ENCODE results near the gene TMIGD2.
"Not testable (repeated sequence)": the region's sequence is repeated elsewhere in the genome, so short reads cannot be mapped to it uniquely, and the experiment has no call there.

TMIGD2 gene

GRCh38 chr19:4297901-4298809, 4.0 kb downstream of the TMIGD2 start:
- H3K4me1 ChIP-seq (ENCODE audit: control insufficient read depth, insufficient read depth, low read length, poor library complexity, severe bottlenecking), result no peaks in the 10 kb centered on the region
- H3K27ac ChIP-seq (ENCODE audit: insufficient read depth, low read length, poor library complexity, severe bottlenecking), result no peak overlapping the region
- H3K36me3 ChIP-seq (ENCODE audit: control insufficient read depth, insufficient read depth, low read length), result no peaks in the 10 kb centered on the region
- H3K4me3 ChIP-seq (ENCODE audit: insufficient read depth, low read depth, low read length, poor library complexity, severe bottlenecking), result no peak overlapping the region
- DNase-seq, result no peak
- no peaks in the 10 kb centered on the region for H3K9me3 ChIP-seq (ENCODE audit: control insufficient read depth, low read length)
- no peaks in the 10 kb centered on the region for H3K27me3 ChIP-seq (replicated peaks; ENCODE audit: control insufficient read depth, insufficient read depth, low read length, poor library complexity, severe bottlenecking)

DNA sequence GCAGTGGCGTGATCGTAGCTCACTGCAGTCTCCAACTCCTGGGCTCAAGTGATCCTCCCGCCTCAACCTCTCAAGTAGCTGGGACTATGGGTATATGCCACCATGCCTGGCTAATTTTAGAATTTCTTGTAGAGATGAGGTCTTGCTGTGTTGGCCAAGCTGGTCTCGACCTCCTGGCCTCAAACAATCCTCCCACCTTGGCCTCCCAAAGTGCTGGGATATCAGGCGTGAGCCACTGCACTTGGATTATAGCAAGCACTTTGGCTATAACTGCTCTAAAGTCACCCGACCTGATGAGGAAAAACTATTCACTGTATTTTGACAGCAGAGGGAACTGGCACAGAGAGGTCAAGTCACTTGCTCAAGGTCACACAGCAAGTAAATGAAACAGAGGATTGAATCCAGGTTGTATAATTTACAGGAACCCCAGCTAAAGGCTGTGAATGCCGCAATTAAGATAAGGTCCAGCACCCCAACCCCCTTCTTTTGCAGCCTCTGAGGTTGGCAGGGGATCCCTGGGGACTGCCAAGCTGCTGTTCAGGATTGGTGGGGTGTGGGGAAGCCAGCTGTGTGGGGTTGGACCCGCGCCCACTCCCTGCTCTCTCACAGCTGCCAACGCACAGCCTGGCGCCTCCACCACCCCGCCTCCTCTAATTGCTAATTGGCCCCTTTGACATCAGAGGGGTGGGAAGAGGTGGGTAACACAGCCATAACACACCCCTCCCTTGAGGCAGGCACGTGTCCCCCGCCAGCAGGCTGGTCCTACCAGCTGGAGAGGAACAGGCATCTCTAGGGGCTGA, 6.0 kb downstream of the TMIGD2 start:
- H3K9me3 ChIP-seq (ENCODE audit: control insufficient read depth, low read length), result no peaks in the 10 kb centered on the region
- no peak for DNase-seq
- H3K36me3 ChIP-seq (ENCODE audit: control insufficient read depth, insufficient read depth, low read length), result no peaks in the 10 kb centered on the region
- H3K27ac ChIP-seq (ENCODE audit: insufficient read depth, low read length, poor library complexity, severe bottlenecking), result no peak overlapping the region
- H3K4me1 ChIP-seq (ENCODE audit: control insufficient read depth, insufficient read depth, low read length, poor library complexity, severe bottlenecking), result no peaks in the 10 kb centered on the region
- H3K27me3 ChIP-seq (replicated peaks; ENCODE audit: control insufficient read depth, insufficient read depth, low read length, poor library complexity, severe bottlenecking), result no peaks in the 10 kb centered on the region
- no peak overlapping the region for H3K4me3 ChIP-seq (ENCODE audit: insufficient read depth, low read depth, low read length, poor library complexity, severe bottlenecking)

DNA sequence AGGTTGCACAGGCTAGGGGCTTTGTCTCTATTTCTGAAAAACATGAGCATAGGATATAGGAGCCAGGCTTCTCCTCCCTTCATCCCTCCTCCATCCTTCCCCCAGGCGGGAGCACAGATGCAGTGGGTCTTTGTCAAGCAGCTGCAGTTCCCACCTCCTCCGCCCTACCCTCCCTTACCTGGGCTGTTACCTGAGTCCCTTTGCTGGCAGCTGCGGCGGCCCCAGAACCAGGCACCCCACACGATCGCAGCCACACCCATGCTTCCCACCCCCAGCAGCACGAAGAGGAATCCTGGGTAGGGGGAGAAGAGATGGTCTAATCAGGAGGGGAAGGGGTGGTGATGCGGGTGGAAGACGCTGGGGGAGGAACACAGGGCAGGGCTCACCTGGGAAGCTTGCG, 7.8 kb downstream of the TMIGD2 start:
- H3K9me3 ChIP-seq (ENCODE audit: control insufficient read depth, low read length), result no peaks in the 10 kb centered on the region
- DNase-seq, result no peak
- H3K4me3 ChIP-seq (ENCODE audit: insufficient read depth, low read depth, low read length, poor library complexity, severe bottlenecking), result no peak overlapping the region
- H3K4me1 ChIP-seq (ENCODE audit: control insufficient read depth, insufficient read depth, low read length, poor library complexity, severe bottlenecking), result no peaks in the 10 kb centered on the region
- no peaks in the 10 kb centered on the region for H3K36me3 ChIP-seq (ENCODE audit: control insufficient read depth, insufficient read depth, low read length)
- H3K27ac ChIP-seq (ENCODE audit: insufficient read depth, low read length, poor library complexity, severe bottlenecking), result no peak overlapping the region
- no peaks in the 10 kb centered on the region for H3K27me3 ChIP-seq (replicated peaks; ENCODE audit: control insufficient read depth, insufficient read depth, low read length, poor library complexity, severe bottlenecking)

GRCh38 chr19:4292515-4292914, 9.7 kb downstream of the TMIGD2 start:
- no peak for DNase-seq
- Histone ChIP-seq H3K27ac (ENCODE audit: insufficient read depth, low read length, poor library complexity, severe bottlenecking) (no peak overlapping the region), H3K9me3 (ENCODE audit: control insufficient read depth, low read length) (no peaks in the 10 kb centered on the region), H3K4me1 (ENCODE audit: control insufficient read depth, insufficient read depth, low read length, poor library complexity, severe bottlenecking) (no peaks in the 10 kb centered on the region), H3K27me3 (replicated peaks; ENCODE audit: control insufficient read depth, insufficient read depth, low read length, poor library complexity, severe bottlenecking) (no peaks in the 10 kb centered on the region), H3K36me3 (ENCODE audit: control insufficient read depth, insufficient read depth, low read length) (no peaks in the 10 kb centered on the region), H3K4me3 (ENCODE audit: insufficient read depth, low read depth, low read length, poor library complexity, severe bottlenecking) (no peak overlapping the region)

DNA sequence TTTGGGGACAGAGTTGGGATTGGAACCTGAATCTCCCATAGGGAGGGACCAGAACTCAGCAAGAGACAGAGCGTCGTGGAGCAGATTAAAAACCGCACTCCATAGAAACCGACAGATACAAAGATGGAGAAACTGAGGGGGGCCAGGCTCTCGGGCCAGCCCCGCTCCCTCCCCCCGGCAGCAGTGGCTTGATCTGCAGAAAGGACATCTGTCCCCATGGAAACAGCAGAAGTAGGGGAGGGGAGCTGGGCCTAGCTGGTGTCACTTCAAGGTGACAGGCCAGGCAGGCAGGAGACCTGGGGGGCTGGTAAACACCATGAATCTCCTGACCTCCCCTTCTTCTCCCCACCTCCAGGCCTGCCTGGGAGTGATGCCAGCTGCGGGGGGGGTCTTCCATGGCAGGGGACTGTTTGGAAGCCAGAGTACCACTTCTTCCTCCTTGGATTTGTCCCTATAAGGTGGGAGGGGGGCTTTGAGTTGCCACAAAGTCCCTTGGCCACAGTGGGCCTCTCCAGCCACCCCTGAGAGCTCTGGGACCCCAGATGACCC, 10.9 kb downstream of the TMIGD2 start:
- Histone ChIP-seq H3K27me3 (replicated peaks; ENCODE audit: control insufficient read depth, insufficient read depth, low read length, poor library complexity, severe bottlenecking) (no peaks in the 10 kb centered on the region), H3K4me3 (ENCODE audit: insufficient read depth, low read depth, low read length, poor library complexity, severe bottlenecking) (no peak overlapping the region)

DNA sequence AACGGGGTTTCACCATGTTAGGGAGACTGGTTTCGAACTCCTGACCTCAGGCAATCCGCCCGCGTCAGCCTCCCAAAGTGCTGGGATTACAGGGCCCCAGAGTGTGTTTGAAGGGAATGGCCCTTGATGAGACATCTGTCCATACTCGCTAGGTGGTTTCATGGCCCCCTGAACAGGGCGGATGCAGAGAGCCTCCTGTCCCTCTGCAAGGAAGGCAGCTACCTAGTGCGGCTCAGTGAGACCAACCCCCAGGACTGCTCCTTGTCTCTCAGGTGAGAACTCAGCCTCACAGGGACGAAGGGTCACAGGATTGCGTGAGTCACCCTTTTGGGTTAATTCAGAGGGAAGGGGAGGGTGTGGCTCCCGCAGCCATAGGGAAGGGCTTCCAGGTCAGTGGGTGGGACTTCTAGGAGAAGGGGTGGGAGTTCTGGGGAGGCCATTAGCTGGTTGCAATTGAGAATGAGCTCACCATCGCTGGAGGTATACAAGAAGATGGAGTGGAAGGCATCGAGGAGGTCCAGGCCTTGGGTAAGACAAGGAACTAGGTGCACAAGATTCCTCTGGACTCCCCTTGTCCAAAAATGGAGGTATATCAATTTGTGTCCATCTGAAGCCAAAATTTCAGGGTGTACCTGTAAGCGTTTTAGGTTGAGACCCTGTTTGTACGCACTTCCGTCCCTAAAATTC, 14.0 kb downstream of the TMIGD2 start:
- no peak for DNase-seq
- Histone ChIP-seq H3K36me3 (ENCODE audit: control insufficient read depth, insufficient read depth, low read length) (no peaks in the 10 kb centered on the region), H3K27me3 (replicated peaks; ENCODE audit: control insufficient read depth, insufficient read depth, low read length, poor library complexity, severe bottlenecking) (no peaks in the 10 kb centered on the region), H3K4me1 (ENCODE audit: control insufficient read depth, insufficient read depth, low read length, poor library complexity, severe bottlenecking) (no peaks in the 10 kb centered on the region), H3K9me3 (ENCODE audit: control insufficient read depth, low read length) (no peaks in the 10 kb centered on the region), H3K27ac (ENCODE audit: insufficient read depth, low read length, poor library complexity, severe bottlenecking) (no peak overlapping the region), H3K4me3 (ENCODE audit: insufficient read depth, low read depth, low read length, poor library complexity, severe bottlenecking) (no peak overlapping the region)

More for the DNA sequence above, 10.9 kb downstream of the TMIGD2 start:
- H3K27ac ChIP-seq (ENCODE audit: insufficient read depth, low read length, poor library complexity, severe bottlenecking), result no peak overlapping the region
- H3K9me3 ChIP-seq (ENCODE audit: control insufficient read depth, low read length), result no peaks in the 10 kb centered on the region
- DNase-seq, result no peak
- no peaks in the 10 kb centered on the region for H3K4me1 ChIP-seq (ENCODE audit: control insufficient read depth, insufficient read depth, low read length, poor library complexity, severe bottlenecking)
- no peaks in the 10 kb centered on the region for H3K36me3 ChIP-seq (ENCODE audit: control insufficient read depth, insufficient read depth, low read length)

DNA sequence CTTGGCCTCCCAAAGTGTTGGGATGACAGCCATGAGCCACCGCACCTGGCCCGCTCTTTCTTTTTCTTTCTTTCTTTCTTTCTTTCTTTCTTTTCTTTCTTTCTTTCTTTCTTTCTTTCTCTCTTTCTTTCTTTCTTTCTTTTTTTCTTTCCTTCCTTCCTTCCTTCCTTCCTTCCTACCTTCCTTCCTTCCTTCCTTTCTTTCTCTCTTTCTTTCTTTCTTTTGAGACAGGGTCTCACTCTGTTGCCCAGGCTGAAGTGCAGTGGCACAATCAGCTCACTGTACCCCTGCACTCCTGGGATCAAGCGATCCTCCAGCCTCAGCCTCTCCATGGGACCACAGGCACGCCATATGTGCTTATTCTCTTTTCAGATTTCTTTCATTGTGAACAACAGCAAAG, 16.0 kb downstream of the TMIGD2 start:
- H3K27me3 ChIP-seq (replicated peaks; ENCODE audit: control insufficient read depth, insufficient read depth, low read length, poor library complexity, severe bottlenecking); DNase-seq; H3K9me3 ChIP-seq (ENCODE audit: control insufficient read depth, low read length): not testable (repeated sequence)

DNA sequence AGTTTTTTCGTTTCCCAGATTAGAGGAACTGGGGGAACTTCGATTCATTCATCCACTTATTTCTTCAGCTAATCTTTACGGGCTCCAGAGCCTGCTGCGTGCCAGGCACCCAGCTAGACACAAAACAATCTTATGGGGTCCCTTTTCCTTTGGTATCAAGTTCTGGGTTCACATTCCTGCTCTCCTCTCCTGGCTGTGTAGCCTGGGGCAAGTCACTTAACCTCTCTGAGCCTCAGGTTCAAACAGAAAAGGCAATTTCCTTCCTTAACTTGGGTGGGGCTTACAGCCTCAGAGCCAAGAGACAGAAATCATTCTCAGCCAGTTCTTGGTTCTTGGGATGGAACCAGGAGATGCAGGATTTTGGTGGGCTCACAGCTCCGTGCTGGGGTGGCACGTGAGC, 17.2 kb downstream of the TMIGD2 start:
- peaks cover 2% of the 10 kb centered on the region for H3K4me1 ChIP-seq (ENCODE audit: control insufficient read depth, insufficient read depth, low read length, poor library complexity, severe bottlenecking)
- H3K36me3 ChIP-seq (ENCODE audit: control insufficient read depth, insufficient read depth, low read length), result no peaks in the 10 kb centered on the region
- peaks cover 4% of the 10 kb centered on the region for H3K27me3 ChIP-seq (replicated peaks; ENCODE audit: control insufficient read depth, insufficient read depth, low read length, poor library complexity, severe bottlenecking)
- H3K4me3 ChIP-seq (ENCODE audit: insufficient read depth, low read depth, low read length, poor library complexity, severe bottlenecking), result no peak overlapping the region
- no peak for DNase-seq
- H3K9me3 ChIP-seq (ENCODE audit: control insufficient read depth, low read length), result no peaks in the 10 kb centered on the region
- H3K27ac ChIP-seq (ENCODE audit: insufficient read depth, low read length, poor library complexity, severe bottlenecking), result no peak overlapping the region

More for the DNA sequence above, 16.0 kb downstream of the TMIGD2 start:
- H3K4me3 ChIP-seq (ENCODE audit: insufficient read depth, low read depth, low read length, poor library complexity, severe bottlenecking); H3K4me1 ChIP-seq (ENCODE audit: control insufficient read depth, insufficient read depth, low read length, poor library complexity, severe bottlenecking); H3K27ac ChIP-seq (ENCODE audit: insufficient read depth, low read length, poor library complexity, severe bottlenecking); H3K36me3 ChIP-seq (ENCODE audit: control insufficient read depth, insufficient read depth, low read length): not testable (repeated sequence)

DNA sequence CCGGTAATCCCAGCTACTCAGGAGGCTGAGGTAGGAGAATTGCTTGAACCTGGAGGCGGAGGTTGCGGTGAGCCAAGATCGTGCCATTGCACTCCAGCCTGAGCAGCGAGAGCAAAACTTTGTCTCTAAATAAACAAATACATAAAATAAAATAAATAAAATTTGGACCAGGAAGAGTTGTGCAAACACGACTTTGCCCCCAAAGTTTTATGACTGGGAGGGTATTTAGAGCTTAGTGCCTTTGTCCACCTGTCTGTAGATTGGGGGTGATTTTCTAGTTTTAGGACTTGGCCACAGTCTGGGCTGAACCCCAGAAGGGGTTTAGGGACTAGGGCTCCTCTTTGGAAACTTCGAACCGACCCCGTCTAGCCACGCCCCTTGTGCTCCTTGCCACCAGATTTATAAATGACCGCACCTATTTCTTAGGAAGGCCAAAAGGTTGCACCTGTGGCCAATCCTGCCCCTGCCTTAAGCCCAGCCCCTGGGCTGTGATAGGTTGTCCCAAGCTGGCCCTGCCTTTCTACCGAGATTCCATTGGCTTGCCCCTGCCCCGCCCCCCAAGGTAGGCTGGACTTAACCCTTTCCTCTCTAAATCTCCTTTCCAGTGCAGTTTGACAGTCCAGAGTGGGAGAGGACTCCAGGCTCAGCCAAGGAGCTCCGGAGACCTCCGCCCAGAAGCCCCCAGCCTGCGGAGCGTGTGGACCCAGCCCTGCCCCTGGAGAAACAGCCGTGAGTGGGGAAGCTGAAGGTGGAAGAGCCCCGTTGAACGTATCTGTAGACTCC, 17.8 kb downstream of the TMIGD2 start:
- no peaks in the 10 kb centered on the region for H3K36me3 ChIP-seq (ENCODE audit: control insufficient read depth, insufficient read depth, low read length)
- H3K27ac ChIP-seq (ENCODE audit: insufficient read depth, low read length, poor library complexity, severe bottlenecking), result no peak overlapping the region
- H3K4me1 ChIP-seq (ENCODE audit: control insufficient read depth, insufficient read depth, low read length, poor library complexity, severe bottlenecking), result peaks cover 8% of the 10 kb centered on the region
- H3K9me3 ChIP-seq (ENCODE audit: control insufficient read depth, low read length), result no peaks in the 10 kb centered on the region
- H3K27me3 ChIP-seq (replicated peaks; ENCODE audit: control insufficient read depth, insufficient read depth, low read length, poor library complexity, severe bottlenecking), result peaks cover 10% of the 10 kb centered on the region
- H3K4me3 ChIP-seq (ENCODE audit: insufficient read depth, low read depth, low read length, poor library complexity, severe bottlenecking), result no peak overlapping the region
- DNase-seq, result no peak
